ENCODE results near the gene ZNF101.

DNA sequence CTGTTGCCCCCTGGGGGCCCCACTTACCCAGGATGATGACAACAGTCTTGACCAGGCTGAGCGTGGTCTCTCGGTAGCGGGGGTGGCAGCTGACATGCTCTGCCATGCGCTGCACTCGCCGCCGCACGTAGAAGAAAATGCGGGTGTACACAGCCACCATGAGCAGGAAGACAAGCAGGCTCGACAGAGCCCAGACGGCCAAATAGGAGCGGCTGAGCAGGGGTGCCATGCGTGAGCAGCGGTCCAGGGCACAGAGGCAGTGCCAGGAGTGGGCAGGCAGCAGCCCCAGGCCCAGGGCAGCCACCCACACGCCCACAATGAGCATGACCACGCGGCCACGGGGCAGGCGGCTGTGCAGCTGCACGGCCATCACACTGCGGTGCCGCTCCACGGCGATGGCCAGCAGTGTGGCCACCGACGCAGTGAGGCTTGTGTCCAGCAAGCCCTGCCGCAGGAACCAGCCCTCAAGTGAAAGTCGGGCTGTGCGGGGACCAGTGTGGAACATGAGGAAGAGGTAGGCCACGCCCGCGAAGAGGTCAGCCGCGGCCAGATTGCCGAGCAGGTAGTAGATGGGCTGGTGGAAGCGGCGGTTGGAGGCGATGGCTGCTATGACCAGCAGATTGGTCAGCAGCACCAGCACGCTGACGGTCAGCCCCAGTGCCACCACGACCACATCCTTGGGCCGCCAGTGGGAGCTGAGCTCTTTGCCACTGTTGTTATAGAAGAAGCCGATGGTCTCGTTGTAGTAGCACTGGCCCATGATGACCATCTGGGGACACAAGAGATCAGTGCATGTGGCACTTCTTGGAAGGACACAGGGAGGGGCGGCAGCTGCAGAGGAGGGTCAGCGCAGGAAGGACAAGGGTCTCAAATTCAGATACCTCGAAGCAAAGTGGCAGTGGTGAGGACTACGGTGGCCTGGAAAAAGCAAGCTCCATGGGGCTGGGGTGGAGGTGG, 41.8 kb upstream of the ZNF101 start:
- TF ChIP-seq, protein P1, sequence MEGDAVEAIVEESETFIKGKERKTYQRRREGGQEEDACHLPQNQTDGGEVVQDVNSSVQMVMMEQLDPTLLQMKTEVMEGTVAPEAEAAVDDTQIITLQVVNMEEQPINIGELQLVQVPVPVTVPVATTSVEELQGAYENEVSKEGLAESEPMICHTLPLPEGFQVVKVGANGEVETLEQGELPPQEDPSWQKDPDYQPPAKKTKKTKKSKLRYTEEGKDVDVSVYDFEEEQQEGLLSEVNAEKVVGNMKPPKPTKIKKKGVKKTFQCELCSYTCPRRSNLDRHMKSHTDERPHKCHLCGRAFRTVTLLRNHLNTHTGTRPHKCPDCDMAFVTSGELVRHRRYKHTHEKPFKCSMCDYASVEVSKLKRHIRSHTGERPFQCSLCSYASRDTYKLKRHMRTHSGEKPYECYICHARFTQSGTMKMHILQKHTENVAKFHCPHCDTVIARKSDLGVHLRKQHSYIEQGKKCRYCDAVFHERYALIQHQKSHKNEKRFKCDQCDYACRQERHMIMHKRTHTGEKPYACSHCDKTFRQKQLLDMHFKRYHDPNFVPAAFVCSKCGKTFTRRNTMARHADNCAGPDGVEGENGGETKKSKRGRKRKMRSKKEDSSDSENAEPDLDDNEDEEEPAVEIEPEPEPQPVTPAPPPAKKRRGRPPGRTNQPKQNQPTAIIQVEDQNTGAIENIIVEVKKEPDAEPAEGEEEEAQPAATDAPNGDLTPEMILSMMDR (IDR thresholded peaks at IDR 0.05), result no peak
- TF ChIP-seq POLR2A (IDR thresholded peaks at IDR 0.05), result no peak
